ENCODE data around the gene GREM1. TPM values are rescaled to one million over a fixed set of nuclear protein-coding genes. Genes with fewer than 3 reads are reported as not detected.

The GREM1 gene
- total RNA-seq, 2 experiments from 2014 or later = not detected

DNA sequence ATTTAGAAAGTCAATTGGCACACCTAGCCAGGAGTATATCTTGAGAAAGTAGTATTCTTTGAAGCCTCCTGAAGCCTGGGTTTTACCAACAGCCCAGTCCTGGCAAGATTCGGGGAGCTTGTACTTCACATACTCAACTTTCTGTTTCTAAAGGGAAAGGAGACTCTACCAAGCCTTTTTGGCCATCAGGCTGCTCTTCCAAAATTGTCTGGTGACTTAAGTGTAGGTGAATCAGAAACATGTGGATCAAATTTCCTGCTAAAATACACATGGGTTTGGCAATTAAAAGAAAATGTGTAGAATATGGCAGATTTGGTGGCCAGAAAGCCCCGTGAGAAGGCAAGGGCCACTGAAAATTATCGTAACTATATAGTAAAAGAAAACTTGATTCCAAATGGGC lies 15.9 kb upstream of the GREM1 start:
- no peak overlapping the region for H3K27ac Mint-ChIP-seq
- peaks cover 16% of the 10 kb centered on the region for H3K27me3 Mint-ChIP-seq (ENCODE audit: low read depth)
- no peak for DNase-seq
- no peaks in the 10 kb centered on the region for H3K36me3 Mint-ChIP-seq (ENCODE audit: low read depth)
- H3K9me3 Mint-ChIP-seq = no peaks in the 10 kb centered on the region
- H3K4me1 Mint-ChIP-seq (ENCODE audit: low read depth) = no peaks in the 10 kb centered on the region
- CTCF ChIA-PET = no interaction called here
- intact Hi-C loops (cut with micrococcal nuclease) = no loop called here
- H3K4me3 Mint-ChIP-seq = no peak overlapping the region

DNA sequence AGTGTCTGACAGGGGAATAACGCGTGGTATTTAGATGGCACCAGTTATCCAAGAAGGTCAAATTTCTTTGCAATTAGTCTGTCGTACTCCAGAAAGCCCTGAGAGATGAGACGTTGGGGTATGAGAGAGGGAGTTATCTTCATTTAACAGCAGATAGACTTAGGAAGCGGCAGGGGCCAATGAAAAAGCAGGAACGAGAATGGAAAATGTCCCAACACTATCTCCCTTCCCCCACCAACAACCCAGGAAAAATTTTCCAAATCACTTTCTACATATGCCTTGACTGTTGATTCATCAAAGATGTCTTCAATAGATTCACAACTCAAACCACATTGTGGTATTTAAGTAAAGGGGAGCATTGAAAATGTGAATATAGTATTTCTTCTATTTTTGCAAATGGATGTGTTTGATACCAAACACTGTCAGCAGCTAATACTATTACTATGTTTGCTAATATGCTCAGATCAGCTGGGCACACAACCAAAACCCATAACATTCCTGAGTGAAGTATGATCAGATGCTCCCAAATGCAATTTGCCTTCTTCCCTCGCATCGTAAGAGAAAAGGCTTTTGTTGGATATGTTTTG lies 13.3 kb upstream of the GREM1 start:
- no peaks in the 10 kb centered on the region for H3K4me1 Mint-ChIP-seq (ENCODE audit: low read depth)
- no peaks in the 10 kb centered on the region for H3K9me3 Mint-ChIP-seq
- H3K4me3 Mint-ChIP-seq = no peak overlapping the region
- intact Hi-C loops (cut with micrococcal nuclease) = no loop called here
- H3K27me3 Mint-ChIP-seq (ENCODE audit: low read depth) = peaks cover 25% of the 10 kb centered on the region
- no peaks in the 10 kb centered on the region for H3K36me3 Mint-ChIP-seq (ENCODE audit: low read depth)
- H3K27ac Mint-ChIP-seq = no peak overlapping the region
- no peak for DNase-seq
- CTCF ChIA-PET = no interaction called here

DNA sequence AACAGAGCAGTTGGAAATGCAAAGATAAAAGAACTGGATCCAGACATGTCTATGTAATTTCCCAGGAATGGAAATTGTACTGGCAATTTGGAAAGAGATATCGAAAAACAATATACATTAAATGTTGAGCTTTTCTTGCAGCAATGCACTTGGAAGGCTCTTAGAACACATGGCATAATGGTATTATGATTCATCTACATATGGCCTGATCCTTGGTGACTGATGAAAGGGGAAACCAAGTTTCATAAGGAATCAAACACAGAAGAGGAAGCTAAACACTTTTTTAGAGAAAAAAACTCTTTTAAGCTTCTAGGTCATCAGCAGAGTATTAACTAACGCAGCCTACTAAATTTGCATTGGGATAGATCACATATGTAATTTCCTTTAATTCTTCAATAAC lies 12.4 kb upstream of the GREM1 start:
- DNase-seq = no peak
- no peak overlapping the region for H3K27ac Mint-ChIP-seq
- H3K4me1 Mint-ChIP-seq (ENCODE audit: low read depth) = no peaks in the 10 kb centered on the region
- CTCF ChIA-PET = no interaction called here
- intact Hi-C loops (cut with micrococcal nuclease) = no loop called here
- peaks cover 25% of the 10 kb centered on the region for H3K27me3 Mint-ChIP-seq (ENCODE audit: low read depth)
- H3K9me3 Mint-ChIP-seq = no peaks in the 10 kb centered on the region
- H3K4me3 Mint-ChIP-seq = no peak overlapping the region
- H3K36me3 Mint-ChIP-seq (ENCODE audit: low read depth) = no peaks in the 10 kb centered on the region

DNA sequence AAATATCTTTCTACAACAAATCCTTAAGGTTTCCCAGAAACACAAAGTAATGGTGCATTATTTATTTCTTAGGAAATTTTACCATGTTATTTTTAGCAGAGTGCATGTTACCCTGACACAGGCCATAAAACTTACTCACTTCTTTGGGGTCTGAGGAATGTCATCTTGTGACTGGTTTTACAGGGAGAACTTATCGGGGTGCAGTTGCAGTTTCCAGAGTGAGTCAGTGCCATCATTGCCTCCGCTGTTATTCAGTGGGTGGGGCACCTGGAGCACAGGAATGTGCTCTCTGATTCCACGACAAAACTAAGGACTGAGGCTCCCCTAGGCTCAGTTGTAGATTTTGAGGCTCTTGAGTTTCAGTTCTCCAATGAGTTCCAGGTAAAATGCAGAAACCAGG lies 11.1 kb upstream of the GREM1 start:
- CTCF ChIA-PET = no interaction called here
- no peak for DNase-seq
- Mint-ChIP-seq H3K27me3 (ENCODE audit: low read depth) (peaks cover 26% of the 10 kb centered on the region), H3K4me3 (no peak overlapping the region), H3K9me3 (no peaks in the 10 kb centered on the region), H3K4me1 (ENCODE audit: low read depth) (no peaks in the 10 kb centered on the region), H3K36me3 (ENCODE audit: low read depth) (no peaks in the 10 kb centered on the region), H3K27ac (no peak overlapping the region)
- intact Hi-C loops (cut with micrococcal nuclease) = no loop called here

DNA sequence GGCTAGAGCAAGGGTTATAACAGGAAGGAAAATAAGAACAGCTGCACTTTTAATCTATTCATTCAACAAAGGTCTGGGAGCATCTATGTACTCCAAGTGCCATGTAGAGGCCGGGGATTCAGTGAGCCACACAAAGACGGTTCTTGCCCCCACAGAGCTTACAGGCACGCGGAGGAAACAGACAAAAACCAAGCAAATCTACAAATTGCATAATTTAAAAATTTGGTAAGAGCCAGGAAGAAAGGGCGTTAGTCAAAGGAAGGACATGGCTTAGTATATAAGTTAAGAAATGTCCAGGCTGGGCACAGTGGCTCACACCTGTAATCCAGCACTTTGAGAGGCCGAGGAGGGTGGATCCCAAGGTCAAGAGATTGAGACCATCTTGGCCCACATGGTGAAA lies 10.4 kb upstream of the GREM1 start:
- intact Hi-C loops (cut with micrococcal nuclease) = no loop called here
- CTCF ChIA-PET = no interaction called here
- Mint-ChIP-seq H3K27me3 (ENCODE audit: low read depth) (peaks cover 25% of the 10 kb centered on the region), H3K4me1 (ENCODE audit: low read depth) (no peaks in the 10 kb centered on the region), H3K9me3 (no peaks in the 10 kb centered on the region), H3K4me3 (no peak overlapping the region), H3K27ac (no peak overlapping the region), H3K36me3 (ENCODE audit: low read depth) (no peaks in the 10 kb centered on the region)
- DNase-seq = no peak

DNA sequence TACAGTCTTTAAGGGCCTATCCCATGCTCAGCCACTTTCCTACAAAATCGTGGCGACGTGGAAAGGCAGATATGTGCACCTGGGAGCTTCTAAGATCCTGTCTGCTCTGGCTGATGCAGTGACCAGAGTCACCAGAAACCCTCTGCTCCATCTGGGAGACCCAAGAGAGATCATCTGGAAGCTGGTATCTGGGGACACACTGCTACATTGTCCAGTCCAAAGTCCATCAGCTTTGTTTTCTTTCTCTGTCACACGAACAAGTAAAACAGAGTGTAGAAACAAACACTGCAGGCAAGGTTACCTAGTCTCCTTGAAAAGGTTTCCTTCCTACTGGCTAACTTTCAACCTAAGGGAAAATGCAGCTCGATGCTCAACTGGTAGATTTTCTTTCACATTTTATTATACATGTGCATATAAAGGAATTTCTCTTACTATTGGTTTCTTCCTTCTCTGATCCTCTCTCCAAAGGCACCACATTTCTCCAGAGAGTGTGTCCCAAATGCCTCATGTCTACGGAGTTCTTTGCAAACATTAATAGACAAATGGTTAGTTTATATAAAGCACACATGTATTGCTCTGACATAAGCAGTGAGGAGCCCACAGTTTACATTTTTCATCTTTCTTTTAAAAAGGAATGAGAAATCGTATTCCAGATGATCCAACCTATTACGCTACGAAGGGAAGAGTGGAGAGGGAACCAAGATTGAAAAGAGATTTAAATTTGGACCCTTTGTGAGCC lies 8.3 kb upstream of the GREM1 start:
- peaks cover 20% of the 10 kb centered on the region for H3K27me3 Mint-ChIP-seq (ENCODE audit: low read depth)
- intact Hi-C loops (cut with micrococcal nuclease) = no loop called here
- no peaks in the 10 kb centered on the region for H3K36me3 Mint-ChIP-seq (ENCODE audit: low read depth)
- no peak overlapping the region for H3K4me3 Mint-ChIP-seq
- DNase-seq = no peak
- no peak overlapping the region for H3K27ac Mint-ChIP-seq
- no peaks in the 10 kb centered on the region for H3K9me3 Mint-ChIP-seq
- no peaks in the 10 kb centered on the region for H3K4me1 Mint-ChIP-seq (ENCODE audit: low read depth)
- CTCF ChIA-PET = interaction anchor here (0.8 kb wide), 1 partner anchor 46 kb away, joined by 3 read pairs; no protein-coding TSS in a partner anchor

DNA sequence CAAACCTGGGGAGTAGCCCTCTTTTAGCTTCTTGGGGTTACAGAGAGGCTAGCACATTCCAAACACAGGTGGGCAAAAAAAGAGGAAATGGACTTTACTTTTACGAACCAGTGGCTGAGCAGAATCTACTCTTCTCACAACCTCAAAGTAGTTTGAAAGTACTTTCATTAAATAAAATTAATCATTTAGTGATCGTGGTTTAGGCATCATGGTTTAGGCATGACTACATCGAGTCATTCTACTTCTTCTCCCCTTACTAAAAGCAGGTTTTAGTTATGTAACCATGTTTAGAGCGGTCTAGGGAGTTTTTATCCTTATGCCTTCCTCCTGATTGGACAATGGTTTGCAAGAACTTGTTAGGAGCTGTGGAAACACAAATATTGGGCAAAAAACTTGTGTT lies 2.5 kb upstream of the GREM1 start:
- intact Hi-C loops (cut with micrococcal nuclease) = no loop called here
- H3K36me3 Mint-ChIP-seq (ENCODE audit: low read depth) = no peaks in the 10 kb centered on the region
- H3K27ac Mint-ChIP-seq = no peak overlapping the region
- no peaks in the 10 kb centered on the region for H3K9me3 Mint-ChIP-seq
- no peak overlapping the region for H3K4me3 Mint-ChIP-seq
- H3K4me1 Mint-ChIP-seq (ENCODE audit: low read depth) = peaks cover 14% of the 10 kb centered on the region
- peaks cover 52% of the 10 kb centered on the region for H3K27me3 Mint-ChIP-seq (ENCODE audit: low read depth)
- CTCF ChIA-PET = interaction anchor here (0.5 kb wide), 1 partner anchor 281 kb away, joined by 3 read pairs; no protein-coding TSS in a partner anchor
- no peak for DNase-seq

DNA sequence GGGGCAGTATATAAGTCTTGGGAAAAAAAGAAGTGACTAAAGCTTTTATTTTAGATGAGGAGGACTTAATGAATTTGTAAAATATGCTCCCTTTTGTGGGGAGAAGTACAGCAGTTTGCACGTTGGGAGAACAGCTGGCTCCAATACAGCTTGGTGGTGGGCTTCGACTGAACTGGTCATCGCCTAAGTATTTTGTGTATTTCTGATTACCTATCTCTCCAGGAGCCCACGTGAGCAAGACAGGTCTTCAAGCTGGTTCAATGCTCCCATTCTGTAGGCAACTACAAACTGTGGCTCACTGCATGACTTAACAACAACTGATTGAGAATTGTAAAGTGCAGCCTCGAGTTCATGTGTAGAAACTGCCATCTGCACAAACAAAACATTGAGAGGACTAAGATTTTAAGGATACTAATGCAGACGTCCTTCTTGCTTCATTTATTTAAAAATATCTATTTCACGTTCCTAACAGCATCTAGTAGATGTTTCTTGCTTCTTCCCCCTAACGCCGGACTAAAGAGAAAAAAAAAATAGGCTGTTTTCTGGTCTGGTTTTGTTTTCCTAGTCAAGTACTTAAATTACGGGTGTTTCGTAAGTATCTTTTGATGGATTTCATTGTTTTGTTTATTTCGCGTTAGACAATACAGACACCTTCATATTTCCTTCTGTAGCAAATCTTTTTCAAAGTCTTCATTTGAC lies 1.4 kb upstream of the GREM1 start:
- Mint-ChIP-seq H3K36me3 (ENCODE audit: low read depth) (no peaks in the 10 kb centered on the region), H3K4me1 (ENCODE audit: low read depth) (peaks cover 14% of the 10 kb centered on the region), H3K27ac (no peak overlapping the region), H3K27me3 (ENCODE audit: low read depth) (peaks cover 56% of the 10 kb centered on the region), H3K4me3 (no peak overlapping the region), H3K9me3 (no peaks in the 10 kb centered on the region)
- CTCF ChIA-PET = no interaction called here
- DNase-seq = no peak
- intact Hi-C loops (cut with micrococcal nuclease) = no loop called here

DNA sequence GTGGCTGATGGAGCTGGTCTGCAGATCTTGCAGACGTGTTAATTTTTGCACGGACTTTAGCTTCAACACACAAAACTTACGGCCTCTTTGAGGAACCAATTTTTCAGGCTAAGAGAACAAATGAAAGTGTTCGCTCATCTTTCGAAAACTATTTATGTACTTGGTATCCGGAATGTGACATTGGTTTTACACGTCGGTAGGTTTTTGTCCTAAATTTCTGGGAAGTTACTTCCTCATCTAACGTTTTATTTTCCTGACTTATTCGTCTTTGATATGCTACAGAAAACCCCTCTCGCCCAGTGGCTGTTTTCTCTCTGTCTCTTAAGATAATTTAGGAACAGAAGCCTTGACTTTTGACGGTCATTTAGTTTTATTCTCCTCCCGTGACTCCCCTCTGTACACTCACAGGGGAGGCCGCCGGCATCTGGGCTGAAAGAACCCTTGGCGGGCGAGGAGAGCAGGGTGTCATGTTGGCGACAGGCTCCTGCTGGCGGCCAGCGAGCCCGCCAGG lies 834 bp upstream of the GREM1 start:
- intact Hi-C loops (cut with micrococcal nuclease) = no loop called here
- DNase-seq = no peak
- H3K9me3 Mint-ChIP-seq = no peaks in the 10 kb centered on the region
- CTCF ChIA-PET = no interaction called here
- peaks cover 60% of the 10 kb centered on the region for H3K27me3 Mint-ChIP-seq (ENCODE audit: low read depth)
- H3K27ac Mint-ChIP-seq = no peak overlapping the region
- no peak overlapping the region for H3K4me3 Mint-ChIP-seq
- H3K4me1 Mint-ChIP-seq (ENCODE audit: low read depth) = peaks cover 14% of the 10 kb centered on the region
- H3K36me3 Mint-ChIP-seq (ENCODE audit: low read depth) = no peaks in the 10 kb centered on the region

DNA sequence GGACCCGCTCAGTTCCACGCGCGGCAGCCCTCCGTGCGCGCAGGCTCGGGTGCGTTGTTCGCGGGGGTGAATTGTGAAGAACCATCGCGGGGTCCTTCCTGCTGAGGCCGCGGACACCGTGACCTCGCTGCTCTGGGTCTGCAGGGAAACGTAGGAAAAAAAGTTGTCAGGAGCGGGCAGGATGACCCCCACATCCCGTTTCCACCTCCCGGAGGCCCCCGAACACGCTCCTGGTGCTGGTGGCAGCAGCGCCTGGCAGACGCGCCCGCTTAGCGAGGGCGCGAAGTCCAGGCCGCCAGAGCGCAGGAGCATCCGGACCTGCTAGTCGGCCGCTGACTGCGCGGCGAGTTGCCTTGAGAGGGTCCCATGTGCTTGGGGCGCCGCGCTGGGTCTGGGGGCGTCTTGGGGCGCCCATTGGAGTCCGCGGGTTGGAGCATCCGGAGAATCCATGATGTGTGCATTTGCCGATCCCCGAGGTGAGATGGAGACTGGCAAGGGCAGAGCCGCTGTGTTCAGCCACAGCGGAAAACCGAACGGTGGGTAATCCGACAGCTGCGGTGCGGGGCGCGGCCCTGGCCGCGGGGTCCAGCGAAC lies 520 bp downstream of the GREM1 start:
- Mint-ChIP-seq H3K4me1 (ENCODE audit: low read depth) (peaks cover 14% of the 10 kb centered on the region), H3K36me3 (ENCODE audit: low read depth) (no peaks in the 10 kb centered on the region), H3K27ac (no peak overlapping the region), H3K9me3 (no peaks in the 10 kb centered on the region), H3K4me3 (no peak overlapping the region), H3K27me3 (ENCODE audit: low read depth) (peaks cover 63% of the 10 kb centered on the region)
- CTCF ChIA-PET = no interaction called here
- DNase-seq = no peak
- intact Hi-C loops (cut with micrococcal nuclease) = no loop called here

DNA sequence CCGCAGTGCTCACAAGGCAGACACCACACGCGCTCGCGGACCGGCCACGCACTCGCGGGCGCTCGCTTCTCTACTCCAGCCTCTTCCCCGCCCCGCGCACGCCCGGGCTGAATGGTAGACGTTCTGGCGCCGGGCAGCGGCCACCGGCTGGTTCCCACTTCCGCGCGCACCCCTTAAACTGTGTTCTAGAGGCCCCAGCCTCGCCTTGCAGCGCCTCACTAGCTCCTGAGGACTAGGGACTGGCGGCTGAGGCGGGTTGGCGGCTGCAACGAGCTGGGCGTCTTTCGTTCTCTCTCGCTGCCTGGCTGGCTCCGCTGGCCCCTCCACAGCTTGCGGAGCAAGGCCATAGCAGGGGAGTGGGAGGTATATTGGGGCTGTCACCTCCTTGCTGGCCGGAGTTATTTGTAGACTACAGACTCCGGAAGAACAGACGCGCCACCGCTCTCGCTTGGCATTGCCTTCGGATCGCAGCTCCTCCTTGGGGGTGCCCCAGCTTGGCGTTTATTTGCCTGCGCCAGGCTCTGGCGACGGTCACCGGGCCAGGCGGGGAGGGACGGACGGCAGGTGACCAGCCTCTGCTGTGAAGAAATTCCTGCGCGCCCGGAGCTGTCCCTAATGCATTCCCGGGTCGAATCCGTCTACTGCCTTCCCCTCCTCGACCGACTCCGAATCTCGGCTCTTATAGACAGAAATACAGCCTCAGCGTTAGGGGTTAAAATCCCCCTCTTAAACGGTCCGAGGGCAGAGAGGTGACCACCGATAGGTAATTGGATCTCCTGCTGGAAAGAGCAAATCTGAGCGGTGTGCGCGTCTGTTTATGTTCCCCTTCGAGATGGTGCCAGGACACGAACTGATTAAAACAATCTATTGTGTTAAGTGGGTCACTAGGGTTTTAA lies 1.3 kb downstream of the GREM1 start:
- Mint-ChIP-seq H3K27ac (no peak overlapping the region), H3K4me3 (peak overlapping the region; percentile 3), H3K9me3 (no peaks in the 10 kb centered on the region), H3K4me1 (ENCODE audit: low read depth) (peaks cover 14% of the 10 kb centered on the region), H3K27me3 (ENCODE audit: low read depth) (peaks cover 57% of the 10 kb centered on the region), H3K36me3 (ENCODE audit: low read depth) (no peaks in the 10 kb centered on the region)
- intact Hi-C loops (cut with micrococcal nuclease) = no loop called here
- DNase-seq = no peak
- CTCF ChIA-PET = no interaction called here

DNA sequence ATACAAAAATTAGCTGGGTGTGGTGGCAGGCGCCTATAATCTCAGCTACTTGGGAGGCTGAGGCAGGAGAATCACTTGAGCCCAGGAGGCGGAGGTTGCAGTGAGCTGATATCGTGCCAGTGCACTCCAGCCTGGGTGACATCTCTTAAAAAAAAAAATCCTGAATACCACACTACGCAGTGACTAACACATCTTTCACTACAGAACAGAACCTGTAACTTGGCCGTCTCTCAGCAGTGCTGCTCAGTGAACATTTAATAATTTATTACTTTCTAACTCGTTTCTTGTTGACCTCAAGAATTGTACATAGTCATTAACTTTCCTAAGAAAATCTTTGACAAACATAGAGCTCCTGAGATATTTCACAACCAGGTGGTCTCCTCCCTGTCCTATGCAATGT lies 3.8 kb downstream of the GREM1 start:
- Mint-ChIP-seq H3K4me3 (no peak overlapping the region), H3K27me3 (ENCODE audit: low read depth) (peaks cover 65% of the 10 kb centered on the region), H3K9me3 (peaks cover 4% of the 10 kb centered on the region), H3K4me1 (ENCODE audit: low read depth) (peaks cover 14% of the 10 kb centered on the region), H3K27ac (no peak overlapping the region), H3K36me3 (ENCODE audit: low read depth) (peaks cover 2% of the 10 kb centered on the region)
- intact Hi-C loops (cut with micrococcal nuclease) = no loop called here
- CTCF ChIA-PET = no interaction called here
- no peak for DNase-seq
